Tibial artery (tissue), 4 donors: Measurements from ENCODE around the gene TMEM186.
"Not testable (repeated sequence)": the region's sequence is repeated elsewhere in the genome, so short reads cannot be mapped to it uniquely, and the experiment has no call there.

Source experiments
- DNase-seq, 2 donors: peaks; one replicate each; pipeline ENCODE4 v3.0.0-alpha.2; 2019
- H3K27ac ChIP-seq, 2 donors: fragments of 200-600 bp; sonication (generic) in 1 of 2; 1 replicate in 1 of 2; 2 replicates in 1 of 2; pipeline ENCODE4 v1.5.1; 2018 to 2019; ENCODE audit warnings: mild to moderate bottlenecking in 1 of 2
- H3K27me3 ChIP-seq, 2 donors: fragments of 200-600 bp; sonication (generic) in 1 of 2; one replicate each; pipeline versions ENCODE4 v1.5.1 to v1.6.0; 2016 to 2019
- H3K36me3 ChIP-seq, 3 donors: fragments of 200-600 bp; sonication (generic) in 2 of 3; one replicate each; pipeline ENCODE4 v1.5.1; 2016 to 2019; ENCODE audit warnings: mild to moderate bottlenecking in 2 of 3
- H3K4me1 ChIP-seq, 4 donors: fragments of 200-600 bp; sonication (generic) in 2 of 4; 1 replicate in 3 of 4; 2 replicates in 1 of 4; pipeline ENCODE4 v1.5.1; 2016 to 2019
- H3K4me3 ChIP-seq, 2 donors: fragments of 200-600 bp; sonication (generic) in 1 of 2; 1 replicate in 1 of 2; 2 replicates in 1 of 2; pipeline ENCODE4 v1.5.1; 2018 to 2019; ENCODE audit warnings: mild to moderate bottlenecking in 2 of 2
- H3K9me3 ChIP-seq, 3 donors: fragments of 200-600 bp; sonication (generic) in 1 of 3; one replicate each; pipeline ENCODE4 v1.5.1; 2016 to 2019
- intact Hi-C: fragments of 100-400 bp; cut with DNase I; formaldehyde crosslinking; loops from one replicate; pipeline ENCODE4 v1.15.0; 2023; ENCODE audit warnings: low total_unique reads
- TF ChIP-seq, protein P1 (sequence below), 2 experiments: fragments of 200-600 bp in 1 of 2; fragments of 450-650 bp in 1 of 2; IDR thresholded peaks; one replicate each; pipeline ENCODE4 v1.5.1; 2017 to 2019; ENCODE audit warnings: antibody characterized with exemption in 2 of 2, mild to moderate bottlenecking in 1 of 2, moderate library complexity in 1 of 2

Gene TMEM186

DNA sequence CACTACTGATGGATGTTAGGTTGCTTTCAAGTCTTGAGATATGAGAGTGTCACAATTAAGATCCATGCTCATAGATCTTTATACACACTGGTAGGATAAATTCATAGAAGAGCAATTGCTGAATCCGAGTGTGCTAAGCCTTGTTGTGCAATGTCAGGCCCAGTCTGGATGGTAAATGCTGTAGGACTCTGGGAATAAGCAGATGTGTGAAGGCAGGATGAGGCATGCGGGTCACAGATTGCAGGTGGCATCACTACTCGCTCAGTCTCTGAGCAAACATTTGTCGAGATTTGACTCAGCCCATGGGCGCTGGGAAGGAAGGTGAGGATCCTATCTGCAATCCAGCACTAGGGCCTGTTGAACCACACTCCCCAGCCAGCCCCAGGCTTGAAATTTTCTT lies 40.7 kb downstream of the TMEM186 start:
- intact Hi-C loops, result no loop called here
- Histone ChIP-seq H3K4me1 (no peaks in the 10 kb centered on the region), H3K27me3 (no peaks in the 10 kb centered on the region), H3K4me3 (no peak overlapping the region), H3K27ac (no peak overlapping the region), H3K9me3 (no peaks in the 10 kb centered on the region), H3K36me3 (peaks cover 2 to 57% (median 7%) of the 10 kb centered on the region in 3 donors)
- DNase-seq, result no peak
- TF ChIP-seq, protein P1, sequence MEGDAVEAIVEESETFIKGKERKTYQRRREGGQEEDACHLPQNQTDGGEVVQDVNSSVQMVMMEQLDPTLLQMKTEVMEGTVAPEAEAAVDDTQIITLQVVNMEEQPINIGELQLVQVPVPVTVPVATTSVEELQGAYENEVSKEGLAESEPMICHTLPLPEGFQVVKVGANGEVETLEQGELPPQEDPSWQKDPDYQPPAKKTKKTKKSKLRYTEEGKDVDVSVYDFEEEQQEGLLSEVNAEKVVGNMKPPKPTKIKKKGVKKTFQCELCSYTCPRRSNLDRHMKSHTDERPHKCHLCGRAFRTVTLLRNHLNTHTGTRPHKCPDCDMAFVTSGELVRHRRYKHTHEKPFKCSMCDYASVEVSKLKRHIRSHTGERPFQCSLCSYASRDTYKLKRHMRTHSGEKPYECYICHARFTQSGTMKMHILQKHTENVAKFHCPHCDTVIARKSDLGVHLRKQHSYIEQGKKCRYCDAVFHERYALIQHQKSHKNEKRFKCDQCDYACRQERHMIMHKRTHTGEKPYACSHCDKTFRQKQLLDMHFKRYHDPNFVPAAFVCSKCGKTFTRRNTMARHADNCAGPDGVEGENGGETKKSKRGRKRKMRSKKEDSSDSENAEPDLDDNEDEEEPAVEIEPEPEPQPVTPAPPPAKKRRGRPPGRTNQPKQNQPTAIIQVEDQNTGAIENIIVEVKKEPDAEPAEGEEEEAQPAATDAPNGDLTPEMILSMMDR (IDR thresholded peaks at IDR 0.05), result no peak

DNA sequence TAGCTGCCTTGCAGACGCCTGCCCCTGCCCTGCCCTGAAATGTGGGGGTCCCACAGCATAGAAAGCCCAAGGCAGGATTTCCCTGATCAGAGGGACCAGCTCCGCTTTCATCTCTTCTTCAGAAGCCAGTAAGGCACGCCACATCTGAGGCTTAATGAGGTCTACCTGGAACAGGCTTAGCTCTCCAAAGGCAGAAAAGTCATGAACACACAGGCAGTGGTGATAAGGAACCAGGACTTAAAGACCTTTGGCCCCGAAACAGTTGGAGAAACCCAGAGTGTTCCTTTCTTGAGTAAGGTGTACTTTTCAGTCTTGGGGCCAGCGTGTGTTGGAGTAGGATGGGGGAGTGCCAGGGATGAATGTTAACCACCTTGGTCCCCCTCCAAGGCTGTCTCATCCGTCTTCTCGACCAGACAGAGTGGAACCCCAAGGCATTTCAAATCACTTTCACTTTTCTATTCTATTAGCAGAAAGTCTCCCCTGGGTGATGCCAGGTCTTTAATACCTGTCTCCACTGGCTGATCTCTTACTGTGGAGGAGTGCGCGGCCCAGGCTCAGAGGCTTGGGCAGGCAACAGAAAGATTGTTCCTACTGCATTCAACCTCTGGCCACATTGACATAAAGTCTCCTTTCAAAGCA lies 43.9 kb downstream of the TMEM186 start:
- H3K27me3 ChIP-seq, result no peaks in the 10 kb centered on the region
- no peak overlapping the region for H3K4me3 ChIP-seq
- no peaks in the 10 kb centered on the region for H3K9me3 ChIP-seq
- intact Hi-C loops, result no loop called here
- DNase-seq, result no peak
- H3K36me3 ChIP-seq, result peaks cover 4 to 49% (median 9%) of the 10 kb centered on the region in 3 donors
- TF ChIP-seq, protein P1 (IDR thresholded peaks at IDR 0.05), result no peak
- H3K4me1 ChIP-seq, result no peaks in the 10 kb centered on the region
- H3K27ac ChIP-seq, result no peak overlapping the region

- H3K27me3 ChIP-seq, result no peaks in the 10 kb centered on the region
- no peak overlapping the region for H3K27ac ChIP-seq
- DNase-seq, result no peak
- H3K4me1 ChIP-seq, result no peaks in the 10 kb centered on the region
- H3K4me3 ChIP-seq, result no peak overlapping the region
- H3K36me3 ChIP-seq, result peaks cover 4 to 41% (median 9%) of the 10 kb centered on the region in 3 donors
- intact Hi-C loops, result no loop called here
- TF ChIP-seq, protein P1 (IDR thresholded peaks at IDR 0.05), result no peak
- H3K9me3 ChIP-seq, result no peaks in the 10 kb centered on the region
These were observed 44.7 kb downstream of the TMEM186 start for GRCh38 chr16:8752706-8753105.

- H3K36me3 ChIP-seq, result peaks cover 4 to 35% (median 11%) of the 10 kb centered on the region in 3 donors
- no peaks in the 10 kb centered on the region for H3K4me1 ChIP-seq
- TF ChIP-seq, protein P1 (IDR thresholded peaks at IDR 0.05), result no peak
- no peak overlapping the region for H3K27ac ChIP-seq
- no peak overlapping the region for H3K4me3 ChIP-seq
- no peak for DNase-seq
- no peaks in the 10 kb centered on the region for H3K27me3 ChIP-seq
- intact Hi-C loops, result no loop called here
- H3K9me3 ChIP-seq, result no peaks in the 10 kb centered on the region
These were observed 45.7 kb downstream of the TMEM186 start for GRCh38 chr16:8751481-8752311.

DNA sequence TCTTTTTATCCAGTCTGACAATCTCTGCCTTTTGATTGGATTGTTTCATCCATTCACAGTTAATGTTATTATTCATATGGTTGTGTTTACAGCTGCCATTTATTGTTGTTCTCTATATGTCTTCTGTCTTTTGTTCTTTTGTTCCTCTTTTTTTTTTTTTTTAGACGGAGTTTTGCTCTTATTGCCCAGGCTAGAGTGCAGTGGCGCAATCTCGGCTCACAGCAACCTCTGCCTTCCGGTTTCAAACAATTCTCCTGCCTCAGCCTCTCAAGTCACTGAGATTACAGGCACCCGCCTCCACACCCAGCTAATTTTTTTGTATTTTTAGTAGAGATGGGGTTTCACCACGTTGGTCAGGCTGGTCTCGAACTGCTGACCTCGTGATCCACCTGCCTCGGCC lies 48.5 kb downstream of the TMEM186 start:
- H3K4me3 ChIP-seq, H3K27ac ChIP-seq, H3K4me1 ChIP-seq, H3K9me3 ChIP-seq, intact Hi-C loops, H3K27me3 ChIP-seq: not testable (repeated sequence)
- DNase-seq, result peak in 1 of 2 donors; percentile 12
- H3K36me3 ChIP-seq, result peaks cover 4 to 32% (median 13%) of the 10 kb centered on the region in 3 donors
